Breast epithelium (tissue), 3 donors: ENCODE data around the gene MORC1.

Source experiments
- CTCF ChIP-seq, 3 donors: fragments of 450-650 bp; IDR thresholded peaks; one replicate each; pipeline ENCODE4 v1.5.1; 2016 to 2017; ENCODE audit warnings: antibody characterized with exemption in 3 of 3, mild to moderate bottlenecking in 3 of 3, moderate library complexity in 3 of 3
- POLR2A ChIP-seq: fragments of 450-650 bp; IDR thresholded peaks from one replicate; pipeline ENCODE4 v1.6.1; 2016; ENCODE audit warnings: antibody characterized with exemption, mild to moderate bottlenecking, moderate library complexity
- POLR2AphosphoS5 ChIP-seq, 3 donors: sonication (generic); formaldehyde crosslinking; IDR thresholded peaks; one replicate each; pipeline ENCODE4 v1.6.1; 2017; ENCODE audit warnings: antibody characterized with exemption in 3 of 3

GRCh38 chr3:109136523-109136922 lies 18.6 kb upstream of the MORC1 start, which contains the start of gene C3orf85:
- TF ChIP-seq CTCF (IDR thresholded peaks at IDR 0.05): no peak
- TF ChIP-seq POLR2AphosphoS5 (IDR thresholded peaks at IDR 0.05): no peak
- no peak for TF ChIP-seq POLR2A
